ENCODE measurements around the gene OR5D18.

The OR5D18 gene

DNA sequence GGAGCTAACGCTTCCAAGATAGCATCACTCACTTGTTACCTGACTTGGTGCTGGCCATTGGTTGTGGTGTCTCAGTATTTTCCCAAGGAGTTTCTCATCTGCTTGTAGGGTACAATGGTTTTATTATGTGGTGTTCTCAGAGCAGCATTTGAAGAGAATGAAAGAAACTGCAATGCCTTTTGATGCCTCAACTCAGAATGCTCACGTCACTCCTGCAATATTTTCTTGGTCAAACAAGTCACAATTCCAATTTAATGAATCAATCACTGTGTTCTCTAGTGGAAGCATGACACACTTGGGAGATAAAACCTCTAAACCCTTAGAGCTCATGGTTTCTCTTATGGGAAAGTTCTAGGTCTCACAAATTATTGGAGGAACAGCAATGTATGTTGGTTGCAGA is 26.1 kb upstream of the OR5D18 start:
- Histone ChIP-seq H3K4me3 (replicated peaks; ENCODE audit: insufficient read depth, low read length) (no peak overlapping the region), H3K27me3 (ENCODE audit: insufficient read depth, poor library complexity, severe bottlenecking) (no peaks in the 10 kb centered on the region), H3K27ac (replicated peaks) (no peak overlapping the region)
- TF ChIP-seq, protein P1, sequence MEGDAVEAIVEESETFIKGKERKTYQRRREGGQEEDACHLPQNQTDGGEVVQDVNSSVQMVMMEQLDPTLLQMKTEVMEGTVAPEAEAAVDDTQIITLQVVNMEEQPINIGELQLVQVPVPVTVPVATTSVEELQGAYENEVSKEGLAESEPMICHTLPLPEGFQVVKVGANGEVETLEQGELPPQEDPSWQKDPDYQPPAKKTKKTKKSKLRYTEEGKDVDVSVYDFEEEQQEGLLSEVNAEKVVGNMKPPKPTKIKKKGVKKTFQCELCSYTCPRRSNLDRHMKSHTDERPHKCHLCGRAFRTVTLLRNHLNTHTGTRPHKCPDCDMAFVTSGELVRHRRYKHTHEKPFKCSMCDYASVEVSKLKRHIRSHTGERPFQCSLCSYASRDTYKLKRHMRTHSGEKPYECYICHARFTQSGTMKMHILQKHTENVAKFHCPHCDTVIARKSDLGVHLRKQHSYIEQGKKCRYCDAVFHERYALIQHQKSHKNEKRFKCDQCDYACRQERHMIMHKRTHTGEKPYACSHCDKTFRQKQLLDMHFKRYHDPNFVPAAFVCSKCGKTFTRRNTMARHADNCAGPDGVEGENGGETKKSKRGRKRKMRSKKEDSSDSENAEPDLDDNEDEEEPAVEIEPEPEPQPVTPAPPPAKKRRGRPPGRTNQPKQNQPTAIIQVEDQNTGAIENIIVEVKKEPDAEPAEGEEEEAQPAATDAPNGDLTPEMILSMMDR (IDR thresholded peaks at IDR 0.05; ENCODE audit: insufficient read depth, low read length), result no peak
- TF ChIP-seq POLR2AphosphoS5 (IDR thresholded peaks at IDR 0.05; ENCODE audit: low read depth) (no peak), GABPA (IDR thresholded peaks at IDR 0.05; ENCODE audit: low read depth) (no peak), SPI1 (IDR thresholded peaks at IDR 0.05; ENCODE audit: borderline replicate concordance, low read depth) (no peak)
- TF ChIP-seq, protein P2, sequence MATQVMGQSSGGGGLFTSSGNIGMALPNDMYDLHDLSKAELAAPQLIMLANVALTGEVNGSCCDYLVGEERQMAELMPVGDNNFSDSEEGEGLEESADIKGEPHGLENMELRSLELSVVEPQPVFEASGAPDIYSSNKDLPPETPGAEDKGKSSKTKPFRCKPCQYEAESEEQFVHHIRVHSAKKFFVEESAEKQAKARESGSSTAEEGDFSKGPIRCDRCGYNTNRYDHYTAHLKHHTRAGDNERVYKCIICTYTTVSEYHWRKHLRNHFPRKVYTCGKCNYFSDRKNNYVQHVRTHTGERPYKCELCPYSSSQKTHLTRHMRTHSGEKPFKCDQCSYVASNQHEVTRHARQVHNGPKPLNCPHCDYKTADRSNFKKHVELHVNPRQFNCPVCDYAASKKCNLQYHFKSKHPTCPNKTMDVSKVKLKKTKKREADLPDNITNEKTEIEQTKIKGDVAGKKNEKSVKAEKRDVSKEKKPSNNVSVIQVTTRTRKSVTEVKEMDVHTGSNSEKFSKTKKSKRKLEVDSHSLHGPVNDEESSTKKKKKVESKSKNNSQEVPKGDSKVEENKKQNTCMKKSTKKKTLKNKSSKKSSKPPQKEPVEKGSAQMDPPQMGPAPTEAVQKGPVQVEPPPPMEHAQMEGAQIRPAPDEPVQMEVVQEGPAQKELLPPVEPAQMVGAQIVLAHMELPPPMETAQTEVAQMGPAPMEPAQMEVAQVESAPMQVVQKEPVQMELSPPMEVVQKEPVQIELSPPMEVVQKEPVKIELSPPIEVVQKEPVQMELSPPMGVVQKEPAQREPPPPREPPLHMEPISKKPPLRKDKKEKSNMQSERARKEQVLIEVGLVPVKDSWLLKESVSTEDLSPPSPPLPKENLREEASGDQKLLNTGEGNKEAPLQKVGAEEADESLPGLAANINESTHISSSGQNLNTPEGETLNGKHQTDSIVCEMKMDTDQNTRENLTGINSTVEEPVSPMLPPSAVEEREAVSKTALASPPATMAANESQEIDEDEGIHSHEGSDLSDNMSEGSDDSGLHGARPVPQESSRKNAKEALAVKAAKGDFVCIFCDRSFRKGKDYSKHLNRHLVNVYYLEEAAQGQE (IDR thresholded peaks at IDR 0.05; ENCODE audit: insufficient replicate concordance, low read depth), result no peak
- no peak for DNase-seq (ENCODE audit: low read depth in 1 of 2, low spot score in 1 of 2)

DNA sequence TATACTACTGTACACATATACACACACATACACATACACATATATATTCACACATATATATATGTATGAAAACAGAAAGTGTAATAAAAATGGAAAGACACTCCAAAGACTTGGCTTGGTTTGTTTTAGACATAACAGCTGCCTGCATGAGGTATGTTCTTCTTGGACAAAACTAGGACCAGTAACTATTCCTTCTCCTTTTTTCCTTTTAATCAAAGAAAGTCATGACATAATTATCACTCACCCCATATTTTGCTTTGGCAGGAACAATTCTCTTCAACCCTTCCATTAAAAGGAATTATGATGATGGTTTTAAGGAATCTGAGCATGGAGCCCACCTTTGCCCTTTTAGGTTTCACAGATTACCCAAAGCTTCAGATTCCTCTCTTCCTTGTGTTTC is 24.2 kb upstream of the OR5D18 start, which contains the start of gene OR5D14:
TSS of gene OR5D14 (plus strand) at position 301 of the 400 bp plus-strand sequence. CDS start at position 301, 0 bp downstream.
- H3K27ac ChIP-seq (replicated peaks), result no peak within 1 kb of the TSS
- DNase-seq (ENCODE audit: low read depth in 1 of 2, low spot score in 1 of 2), result no peak
- H3K4me3 ChIP-seq (replicated peaks; ENCODE audit: insufficient read depth, low read length), result no peak within 1 kb of the TSS
- no peaks in the 10 kb centered on the region for H3K27me3 ChIP-seq (ENCODE audit: insufficient read depth, poor library complexity, severe bottlenecking)
- TF ChIP-seq GABPA (IDR thresholded peaks at IDR 0.05; ENCODE audit: low read depth), result no peak
- no peak for TF ChIP-seq POLR2AphosphoS5 (IDR thresholded peaks at IDR 0.05; ENCODE audit: low read depth)
- TF ChIP-seq, protein P2 (IDR thresholded peaks at IDR 0.05; ENCODE audit: insufficient replicate concordance, low read depth), result no peak
- TF ChIP-seq SPI1 (IDR thresholded peaks at IDR 0.05; ENCODE audit: borderline replicate concordance, low read depth), result no peak

DNA sequence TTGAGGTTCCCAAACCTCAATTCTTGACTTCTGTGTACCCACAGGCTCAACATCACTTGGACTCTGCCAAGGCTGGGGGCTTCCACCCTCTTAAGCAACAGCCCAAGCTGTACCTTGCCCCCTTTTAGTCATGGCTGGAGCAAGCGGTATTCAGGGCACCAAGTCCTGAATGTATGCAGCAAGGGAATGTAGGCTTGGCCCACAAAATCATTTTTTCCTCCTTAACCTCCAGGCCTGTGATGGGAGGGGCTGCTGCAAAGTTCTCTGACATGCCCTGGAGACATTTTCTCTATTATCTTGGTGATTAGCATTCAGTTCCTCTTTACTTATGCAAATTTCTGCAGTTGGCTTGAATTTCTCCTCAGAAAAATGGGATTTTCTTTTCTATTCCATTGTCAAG is 13.2 kb upstream of the OR5D18 start:
- Histone ChIP-seq H3K4me3 (replicated peaks; ENCODE audit: insufficient read depth, low read length) (no peak overlapping the region), H3K27ac (replicated peaks) (no peak overlapping the region), H3K27me3 (ENCODE audit: insufficient read depth, poor library complexity, severe bottlenecking) (no peaks in the 10 kb centered on the region)
- no peak for DNase-seq (ENCODE audit: low read depth in 1 of 2, low spot score in 1 of 2)
- TF ChIP-seq, protein P1 (IDR thresholded peaks at IDR 0.05; ENCODE audit: insufficient read depth, low read length), result no peak
- no peak for TF ChIP-seq GABPA (IDR thresholded peaks at IDR 0.05; ENCODE audit: low read depth)
- no peak for TF ChIP-seq SPI1 (IDR thresholded peaks at IDR 0.05; ENCODE audit: borderline replicate concordance, low read depth)
- TF ChIP-seq, protein P2 (IDR thresholded peaks at IDR 0.05; ENCODE audit: insufficient replicate concordance, low read depth), result no peak
- no peak for TF ChIP-seq POLR2AphosphoS5 (IDR thresholded peaks at IDR 0.05; ENCODE audit: low read depth)
